GM12891 (cell line): ENCODE measurements around the gene IL25.
"Not testable (repeated sequence)": the region's sequence is repeated elsewhere in the genome, so short reads cannot be mapped to it uniquely, and the experiment has no call there.

Experiments
- POLR2A ChIP-seq: IDR thresholded peaks from 2 replicates; pipeline ENCODE4 v1.6.1; 2011; ENCODE audit warnings: low read depth, low read length, control low read depth
- POLR2AphosphoS5 ChIP-seq: IDR thresholded peaks from 2 replicates; pipeline ENCODE4 v1.6.1; 2011; ENCODE audit warnings: low read depth, low read length, control low read depth
- POU2F2 ChIP-seq: IDR thresholded peaks from 2 replicates; pipeline ENCODE4 v1.6.1; 2011; ENCODE audit warnings: low read depth, mild to moderate bottlenecking, control low read depth, low read length, moderate library complexity
- SPI1 ChIP-seq: IDR thresholded peaks from 2 replicates; pipeline ENCODE4 v1.6.1; 2011; ENCODE audit warnings: low read depth, low read length, control low read depth
- TAF1 ChIP-seq: IDR thresholded peaks from 2 replicates; pipeline ENCODE4 v1.6.1; 2011; ENCODE audit warnings: low read depth, low read length, control low read depth

GRCh38 chr14:23417269-23417668, 44.7 kb downstream of the IL25 start:
- TF ChIP-seq POLR2A, TAF1, POLR2AphosphoS5, SPI1, POU2F2: not testable (repeated sequence)
